Measurements from ENCODE around the gene TFB1M.

TFB1M gene

DNA sequence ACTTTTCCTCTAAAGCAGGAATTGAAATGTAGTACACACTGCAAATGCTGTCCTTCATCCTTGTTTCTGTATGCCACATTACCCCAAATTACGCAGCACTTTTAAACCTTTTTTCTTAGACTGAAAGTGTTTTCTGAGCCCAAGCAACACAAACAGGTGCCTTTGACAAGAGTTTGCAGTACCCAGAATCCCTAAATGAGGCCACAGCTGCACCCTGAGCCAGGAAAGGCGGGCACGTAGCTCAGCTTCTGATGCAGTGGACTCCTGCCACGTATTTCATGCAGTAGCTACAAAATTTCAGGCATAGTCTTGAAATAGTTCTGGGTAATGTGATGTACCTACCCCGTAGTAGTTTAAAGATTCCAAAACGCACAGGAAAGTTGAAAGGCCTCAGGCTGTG, 81.4 kb downstream of the TFB1M start:
- TF ChIP-seq TAF1 (IDR thresholded peaks at IDR 0.05; ENCODE audit: borderline replicate concordance, insufficient read depth, low read length) (no peak), FOXP2 (optimal IDR thresholded peaks at IDR 0.05; ENCODE audit: borderline replicate concordance, extremely low read depth, extremely low read length, insufficient read depth) (no peak), POLR2AphosphoS5 (IDR thresholded peaks at IDR 0.05; ENCODE audit: low read depth, low read length) (no peak), SIN3A (IDR thresholded peaks at IDR 0.05; ENCODE audit: borderline replicate concordance, insufficient read depth, low read length) (no peak), REST (IDR thresholded peaks at IDR 0.05; ENCODE audit: insufficient read depth in 1 of 2, low read depth in 2 of 2, low read length in 2 of 2) (no peak)

- TF ChIP-seq SIN3A (IDR thresholded peaks at IDR 0.05; ENCODE audit: borderline replicate concordance, insufficient read depth, low read length): no peak
- TF ChIP-seq POLR2AphosphoS5 (IDR thresholded peaks at IDR 0.05; ENCODE audit: low read depth, low read length): no peak
- no peak for TF ChIP-seq TAF1 (IDR thresholded peaks at IDR 0.05; ENCODE audit: borderline replicate concordance, insufficient read depth, low read length)
- no peak for TF ChIP-seq REST (IDR thresholded peaks at IDR 0.05; ENCODE audit: insufficient read depth in 1 of 2, low read depth in 2 of 2, low read length in 2 of 2)
These were observed 85.6 kb downstream of the TFB1M start for GRCh38 chr6:155228546-155229166.

GRCh38 chr6:155227046-155227445, 87.2 kb downstream of the TFB1M start:
- no peak for TF ChIP-seq SIN3A (IDR thresholded peaks at IDR 0.05; ENCODE audit: borderline replicate concordance, insufficient read depth, low read length)
- no peak for TF ChIP-seq REST (IDR thresholded peaks at IDR 0.05; ENCODE audit: insufficient read depth in 1 of 2, low read depth in 2 of 2, low read length in 2 of 2)
- no peak for TF ChIP-seq POLR2AphosphoS5 (IDR thresholded peaks at IDR 0.05; ENCODE audit: low read depth, low read length)
- no peak for TF ChIP-seq TAF1 (IDR thresholded peaks at IDR 0.05; ENCODE audit: borderline replicate concordance, insufficient read depth, low read length)
- TF ChIP-seq FOXP2 (optimal IDR thresholded peaks at IDR 0.05; ENCODE audit: borderline replicate concordance, extremely low read depth, extremely low read length, insufficient read depth): no peak

GRCh38 chr6:155224618-155225017, 89.7 kb downstream of the TFB1M start:
- TF ChIP-seq SIN3A (IDR thresholded peaks at IDR 0.05; ENCODE audit: borderline replicate concordance, insufficient read depth, low read length): no peak
- no peak for TF ChIP-seq POLR2AphosphoS5 (IDR thresholded peaks at IDR 0.05; ENCODE audit: low read depth, low read length)
- no peak for TF ChIP-seq REST (IDR thresholded peaks at IDR 0.05; ENCODE audit: insufficient read depth in 1 of 2, low read depth in 2 of 2, low read length in 2 of 2)
- no peak for TF ChIP-seq TAF1 (IDR thresholded peaks at IDR 0.05; ENCODE audit: borderline replicate concordance, insufficient read depth, low read length)
- no peak for TF ChIP-seq FOXP2 (optimal IDR thresholded peaks at IDR 0.05; ENCODE audit: borderline replicate concordance, extremely low read depth, extremely low read length, insufficient read depth)
